ENCODE measurements around the gene HNRNPK.
A peak's percentile ranks its signal among the peaks of the same experiment; 100 is the strongest.

The HNRNPK gene

DNA sequence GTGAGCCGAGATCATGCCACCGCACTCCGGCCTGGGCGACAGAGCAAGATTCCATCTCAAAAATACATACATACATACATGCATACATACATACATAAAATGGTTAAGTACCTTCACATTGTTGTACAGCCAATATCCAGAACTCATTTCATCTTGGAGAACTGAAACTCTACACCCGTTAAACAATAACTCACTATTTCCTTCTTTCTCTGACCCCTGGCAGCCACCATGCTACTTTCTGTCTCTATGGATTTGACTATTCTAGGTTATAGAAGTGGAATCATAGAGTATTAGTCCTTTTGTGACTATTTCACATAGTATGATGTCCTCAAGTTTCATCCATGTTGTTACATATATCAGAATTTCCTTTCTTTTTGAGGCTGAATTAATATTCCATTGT lies 49.1 kb downstream of the HNRNPK start:
- DNase-seq, result no peak

DNA sequence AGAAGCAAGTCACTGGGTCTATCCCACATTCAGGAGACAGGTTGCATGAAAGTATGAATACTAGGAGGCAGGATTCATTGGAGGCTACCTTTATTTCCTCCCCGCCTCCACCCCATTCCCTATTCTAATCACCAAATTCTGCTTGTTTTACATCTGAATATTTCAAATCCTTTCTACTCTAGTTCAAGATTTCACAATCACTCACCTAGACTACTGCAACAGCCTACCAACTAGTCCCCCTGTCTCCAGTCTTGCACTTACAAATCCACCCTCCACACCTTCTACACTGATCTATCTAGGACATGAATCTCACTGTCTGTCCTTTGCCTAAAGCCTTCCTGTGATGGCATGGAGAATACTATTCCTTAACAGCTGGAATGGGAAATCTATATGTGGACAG lies 52.4 kb downstream of the HNRNPK start:
- DNase-seq, result no peak

DNA sequence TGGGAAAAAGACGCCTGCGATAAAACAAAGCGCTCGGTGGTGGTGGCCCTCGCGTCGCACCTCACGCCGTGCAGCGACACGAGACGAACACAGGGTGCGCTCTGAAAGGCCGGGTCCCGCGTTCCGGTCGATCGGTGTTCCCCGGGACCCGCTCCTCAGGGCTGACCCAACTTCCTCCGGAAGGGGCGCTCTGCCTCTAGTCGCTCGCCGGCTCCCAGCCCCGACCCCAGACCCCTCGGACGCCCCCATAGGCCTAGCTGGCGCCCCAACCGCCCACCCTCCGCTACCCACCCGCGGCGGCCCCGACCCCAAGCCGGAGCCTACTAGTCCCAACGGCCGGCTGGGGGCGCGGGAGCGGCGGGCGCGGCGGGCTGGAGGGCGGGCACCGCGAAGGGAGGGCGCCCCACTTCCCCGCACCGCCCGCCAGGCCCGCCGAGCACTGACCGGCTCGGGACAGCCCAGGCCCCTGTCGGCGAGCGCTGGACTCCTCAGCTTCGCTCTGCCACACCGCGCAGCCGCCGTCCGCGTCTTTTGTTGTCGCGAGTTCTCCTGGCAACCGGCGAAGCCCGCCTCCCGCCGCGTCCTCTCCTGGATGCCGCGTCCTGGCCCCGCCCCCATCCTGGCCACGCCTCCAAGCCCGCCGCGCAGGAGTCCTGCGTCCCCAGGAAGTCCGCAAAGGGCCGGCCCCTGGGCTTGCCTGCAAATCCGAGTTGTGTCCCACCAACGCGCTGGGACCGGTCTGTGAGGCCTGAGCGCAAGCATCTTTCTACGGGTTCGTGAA lies 58.9 kb downstream of the HNRNPK start, which contains the start of gene KIF27:
Gene KIF27, minus strand, starts transcription at position 506 of the 781 bp plus-strand sequence. CDS start 5,841 bp downstream, outside the sequence.
- peak; percentile 90 for DNase-seq

DNA sequence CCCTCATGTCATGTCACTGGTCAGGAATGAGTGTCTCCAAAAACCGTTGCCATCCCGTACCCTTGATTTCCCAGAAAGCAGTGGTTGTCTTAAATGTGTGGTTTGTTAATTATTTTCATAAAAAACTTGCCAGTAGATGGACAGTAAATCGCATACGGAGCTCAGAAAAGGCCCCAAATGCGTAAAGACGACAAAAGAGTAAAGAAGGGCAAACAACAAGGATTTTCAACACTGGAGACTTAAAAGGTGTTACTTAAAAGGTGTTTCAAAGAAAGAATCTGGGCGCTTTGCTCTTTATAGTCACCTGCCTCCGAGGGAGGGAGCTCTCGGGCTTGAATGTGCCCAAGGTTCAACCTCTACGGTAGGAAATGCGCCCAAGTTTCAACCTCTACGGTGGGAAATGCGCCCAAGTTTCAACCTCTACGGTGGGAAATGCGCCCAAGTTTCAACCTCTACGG lies 59.5 kb downstream of the HNRNPK start:
- peak; percentile 79 for DNase-seq

DNA sequence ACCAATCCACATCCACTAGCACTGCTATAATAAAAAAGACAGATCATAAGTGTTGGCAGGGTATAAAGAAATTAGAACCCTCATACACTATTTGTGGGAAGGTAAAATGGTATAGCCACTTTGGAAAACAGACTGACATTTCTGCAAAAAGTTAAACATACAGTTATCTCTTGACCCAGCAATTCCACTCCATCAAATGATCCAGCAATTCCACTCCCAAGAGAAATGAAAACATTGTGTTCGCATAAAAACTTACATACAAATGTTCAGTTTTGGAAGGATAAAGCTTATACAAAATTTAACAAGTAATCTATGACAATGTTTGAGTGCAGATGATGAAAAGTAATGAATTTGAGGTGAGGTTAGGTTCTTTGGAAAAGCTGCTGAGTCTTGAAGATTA lies 60.9 kb downstream of the HNRNPK start:
- DNase-seq, result no peak
